GM11168 (cell line): ENCODE measurements around the gene TMC4.

Experiments
- in situ Hi-C: fragments of 300-500 bp; cut with MboI; formaldehyde crosslinking; loops from one replicate; pipeline ENCODE4 v1.12.0; 2022; ENCODE audit warnings: low sequenced_read_pairs; ENCODE audit not compliant: unreplicated experiment

Gene TMC4

GRCh38 chr19:54156953-54157352, 16.0 kb downstream of the TMC4 start:
- in situ Hi-C loops = no loop called here

- in situ Hi-C loops = no loop called here
Measured at GRCh38 chr19:54156490-54156889, 16.5 kb downstream of the TMC4 start.

GRCh38 chr19:54155694-54156093, 17.3 kb downstream of the TMC4 start:
- in situ Hi-C loops = no loop called here

- in situ Hi-C loops = no loop called here
Measured at GRCh38 chr19:54154603-54155345, 18.2 kb downstream of the TMC4 start.

- in situ Hi-C loops = no loop called here
Measured at GRCh38 chr19:54153731-54154326, 19.1 kb downstream of the TMC4 start.

GRCh38 chr19:54152878-54153524, 20.0 kb downstream of the TMC4 start:
- in situ Hi-C loops = no loop called here

GRCh38 chr19:54152267-54152666, 20.7 kb downstream of the TMC4 start:
- in situ Hi-C loops = no loop called here

GRCh38 chr19:54151362-54152035, 21.5 kb downstream of the TMC4 start:
- in situ Hi-C loops = no loop called here

GRCh38 chr19:54149021-54149812, 23.7 kb downstream of the TMC4 start:
- in situ Hi-C loops = no loop called here

GRCh38 chr19:54148158-54148557, 24.8 kb downstream of the TMC4 start:
- in situ Hi-C loops = no loop called here

GRCh38 chr19:54147676-54148075, 25.3 kb downstream of the TMC4 start:
- in situ Hi-C loops = no loop called here

GRCh38 chr19:54145541-54146158, 27.3 kb downstream of the TMC4 start:
- in situ Hi-C loops = no loop called here

GRCh38 chr19:54142166-54142780, 30.7 kb downstream of the TMC4 start:
- in situ Hi-C loops = no loop called here

- in situ Hi-C loops = no loop called here
Measured at GRCh38 chr19:54141356-54141755, 31.6 kb downstream of the TMC4 start.

- in situ Hi-C loops = no loop called here
Measured at GRCh38 chr19:54138489-54139256, 34.3 kb downstream of the TMC4 start.

GRCh38 chr19:54137699-54138488, 35.1 kb downstream of the TMC4 start, which contains the start of gene CNOT3:
TSS of gene CNOT3 (plus strand) at chr19:54137762. CDS start at chr19:54142979, 5,217 bp downstream.
- in situ Hi-C loops = no loop called here

GRCh38 chr19:54136864-54137698, 35.9 kb downstream of the TMC4 start:
- in situ Hi-C loops = no loop called here
